ENCODE results near the gene MCHR2. TPM values are rescaled to one million over a fixed set of nuclear protein-coding genes. Genes with fewer than 3 reads are reported as not detected.

MCHR2 gene
- total and polyA plus RNA-seq, 2 donors (not counting 3 experiments of a cell fraction or from before 2014, with no cell fraction given), result not detected

- ChIA-PET POLR2A (no interaction called here), CTCF (no interaction called here)
- H4K20me1 ChIP-seq (replicated peaks; ENCODE audit: control insufficient read depth, extremely low read depth, insufficient read depth, low read length), result no peaks in the 10 kb centered on the region
- H2AFZ ChIP-seq (ENCODE audit: low read depth, low read length), result no peak overlapping the region
- DNase-seq (ENCODE audit: low read depth, low spot score) (no peak), FAIRE-seq (no peak)
- H3K9me1 ChIP-seq (replicated peaks; ENCODE audit: control insufficient read depth, extremely low read depth, insufficient read depth, low read length), result no peaks in the 10 kb centered on the region
- TF ChIP-seq, protein P1, sequence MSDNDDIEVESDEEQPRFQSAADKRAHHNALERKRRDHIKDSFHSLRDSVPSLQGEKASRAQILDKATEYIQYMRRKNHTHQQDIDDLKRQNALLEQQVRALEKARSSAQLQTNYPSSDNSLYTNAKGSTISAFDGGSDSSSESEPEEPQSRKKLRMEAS (IDR thresholded peaks at IDR 0.05; ENCODE audit: insufficient read depth, insufficient read length), result no peak
- TF ChIP-seq POLR2AphosphoS5 (IDR thresholded peaks at IDR 0.05; ENCODE audit: insufficient read depth, low read depth, low read length), result no peak
- no peaks in the 10 kb centered on the region for H3K36me3 ChIP-seq (ENCODE audit: control insufficient read depth in 2 of 2, extremely low read depth in 1 of 2, insufficient read depth in 2 of 2, low read length in 2 of 2)
- intact Hi-C loops (cut with micrococcal nuclease), result no loop called here
- H3K4me1 ChIP-seq (ENCODE audit: control insufficient read depth, extremely low read depth, insufficient read depth, low read length), result no peaks in the 10 kb centered on the region
- H3K4me2 ChIP-seq (ENCODE audit: insufficient read depth, low read length), result no peak overlapping the region
- H3K9ac ChIP-seq (replicated peaks; ENCODE audit: extremely low read depth, insufficient read depth, low read length), result no peak overlapping the region
- no peaks in the 10 kb centered on the region for H3K79me2 ChIP-seq (ENCODE audit: control insufficient read depth, insufficient read depth, low read length)
- H3K4me3 ChIP-seq (replicated peaks in 1 of 3; ENCODE audit: insufficient read depth in 1 of 3, low read depth in 1 of 3, low read length in 3 of 3), result no peak overlapping the region
- no peak overlapping the region for H3K27ac ChIP-seq (ENCODE audit: insufficient read depth, low read depth, low read length)
- no peaks in the 10 kb centered on the region for H3K9me3 ChIP-seq (replicated peaks; ENCODE audit: control insufficient read depth, insufficient read depth, low read length)
- H3K27me3 ChIP-seq (ENCODE audit: control insufficient read depth in 2 of 2, insufficient read depth in 2 of 2, low read length in 2 of 2), result no peaks in the 10 kb centered on the region
- BruUV-seq (replicated peaks), result no TSS peak
- dilution Hi-C loops (cut with MboI; ENCODE audit: extremely low pct_ligation_motif_present, low sequenced_read_pairs), result no loop called here
Measured at GRCh38 chr6:99933129-99933528, 60.9 kb downstream of the MCHR2 start.

DNA sequence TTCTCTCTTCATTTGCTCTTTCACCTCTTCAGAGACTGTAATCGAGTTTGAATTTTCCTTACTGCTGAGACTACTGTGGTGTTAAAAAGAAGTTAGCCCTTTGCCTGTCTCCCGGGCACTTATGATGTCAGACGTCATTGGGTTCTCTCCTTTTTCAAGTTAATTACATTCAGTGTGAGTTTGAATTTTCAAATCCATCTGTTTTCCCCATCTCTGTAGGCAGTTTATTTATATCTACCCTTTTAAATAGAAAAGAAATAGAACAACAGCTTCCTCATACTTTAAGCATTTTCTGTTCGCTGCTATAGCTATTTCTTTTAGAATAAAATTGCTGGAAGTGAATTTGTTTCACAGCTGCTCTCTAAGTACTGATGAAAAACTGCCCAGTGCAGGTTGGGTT lies 81.4 kb downstream of the MCHR2 start:
- FAIRE-seq, result no peak
- no peaks in the 10 kb centered on the region for H4K20me1 ChIP-seq (replicated peaks; ENCODE audit: control insufficient read depth, extremely low read depth, insufficient read depth, low read length)

More for the DNA sequence above, 81.4 kb downstream of the MCHR2 start:
- BruUV-seq (replicated peaks), result no TSS peak
- dilution Hi-C loops (cut with MboI; ENCODE audit: extremely low pct_ligation_motif_present, low sequenced_read_pairs) (no loop called here), intact Hi-C loops (cut with micrococcal nuclease) (no loop called here)
- no peak overlapping the region for H3K27ac ChIP-seq (ENCODE audit: insufficient read depth, low read depth, low read length)
- H2AFZ ChIP-seq (ENCODE audit: low read depth, low read length), result no peak overlapping the region
- no peak overlapping the region for H3K4me3 ChIP-seq (replicated peaks in 1 of 3; ENCODE audit: insufficient read depth in 1 of 3, low read depth in 1 of 3, low read length in 3 of 3)
- no peaks in the 10 kb centered on the region for H3K4me1 ChIP-seq (ENCODE audit: control insufficient read depth, extremely low read depth, insufficient read depth, low read length)
- CTCF ChIA-PET, result no interaction called here
- no peak overlapping the region for H3K9ac ChIP-seq (replicated peaks; ENCODE audit: extremely low read depth, insufficient read depth, low read length)
- POLR2A ChIA-PET, result no interaction called here
- no peaks in the 10 kb centered on the region for H3K9me3 ChIP-seq (replicated peaks; ENCODE audit: control insufficient read depth, insufficient read depth, low read length)
- no peak overlapping the region for H3K4me2 ChIP-seq (ENCODE audit: insufficient read depth, low read length)
- TF ChIP-seq EZH2 (IDR thresholded peaks at IDR 0.05; ENCODE audit: borderline replicate concordance, low read depth, low read length, severe bottlenecking) (no peak), POLR2A (IDR thresholded peaks at IDR 0.05; ENCODE audit: low read depth, low read length) (no peak), CTCF (IDR thresholded peaks at IDR 0.05; ENCODE audit: extremely low read depth in 1 of 2, insufficient read depth in 1 of 2, low read depth in 1 of 2, low read length in 2 of 2) (no peak), MYC (IDR thresholded peaks at IDR 0.05; ENCODE audit: low read depth, low read length) (no peak), JUN (IDR thresholded peaks at IDR 0.05; ENCODE audit: borderline replicate concordance, insufficient read depth, insufficient read length, low read depth) (no peak), GATA2 (IDR thresholded peaks at IDR 0.05; ENCODE audit: insufficient read depth, insufficient read length, low read depth, low read length) (no peak), POLR2AphosphoS5 (IDR thresholded peaks at IDR 0.05; ENCODE audit: insufficient read depth, low read depth, low read length) (no peak), FOS (IDR thresholded peaks at IDR 0.05; ENCODE audit: borderline replicate concordance, insufficient read depth, low read length) (no peak)
- TF ChIP-seq, protein P1 (IDR thresholded peaks at IDR 0.05; ENCODE audit: insufficient read depth, insufficient read length), result no peak
- H3K36me3 ChIP-seq (ENCODE audit: control insufficient read depth in 2 of 2, extremely low read depth in 1 of 2, insufficient read depth in 2 of 2, low read length in 2 of 2), result no peaks in the 10 kb centered on the region
- no peak for DNase-seq (ENCODE audit: low read depth, low spot score)
- no peaks in the 10 kb centered on the region for H3K9me1 ChIP-seq (replicated peaks; ENCODE audit: control insufficient read depth, extremely low read depth, insufficient read depth, low read length)
- no peaks in the 10 kb centered on the region for H3K79me2 ChIP-seq (ENCODE audit: control insufficient read depth, insufficient read depth, low read length)
- H3K27me3 ChIP-seq (ENCODE audit: control insufficient read depth in 2 of 2, insufficient read depth in 2 of 2, low read length in 2 of 2), result peaks cover 0 to 2% of the 10 kb centered on the region in 2 experiments

Data from endothelial cell of umbilical vein (primary cell).